ENCODE results near the gene MAPKBP1.

GRCh38 chr15:41779662-41780157, 5.4 kb downstream of the MAPKBP1 start:
- no peak for TF ChIP-seq ZNF274 (IDR thresholded peaks at IDR 0.05; ENCODE audit: low read depth, low read length)
- no peak for TF ChIP-seq SUZ12 (IDR thresholded peaks at IDR 0.05; ENCODE audit: extremely low read depth, insufficient read depth, insufficient read length)

Data from NT2/D1 (cell line).